Common myeloid progenitor, CD34-positive (primary cell): ENCODE results near the gene IFNGR2.
A peak's percentile ranks its signal among the peaks of the same experiment; 100 is the strongest.
"Not testable (repeated sequence)": the region's sequence is repeated elsewhere in the genome, so short reads cannot be mapped to it uniquely, and the experiment has no call there.

Experiments used
- CTCF ChIA-PET: fragments of 350-600 bp; sonication (Branson Sonifier 250); formaldehyde crosslinking; loops from one replicate; lab custom pipeline; 2021; ENCODE audit warnings: antibody characterized with exemption; lab: Charles Lee
- POLR2A ChIA-PET: fragments of 350-600 bp; sonication (Branson Sonifier 250); formaldehyde crosslinking; loops from one replicate; lab custom pipeline; 2021; ENCODE audit warnings: antibody characterized with exemption; lab: Charles Lee
- DNase-seq, 3 donors: peaks; one replicate each; pipeline versions ENCODE4 v3.0.0 to v3.0.0-alpha.2; 2013
- H3K27ac ChIP-seq, 2 experiments: 1 replicate in 1 of 2; 2 replicates in 1 of 2; pipeline ENCODE4 v1.7.0; 2013; ENCODE audit warnings: inconsistent platforms in 2 of 2, low read length in 2 of 2, mild to moderate bottlenecking in 2 of 2, low read depth in 1 of 2, moderate library complexity in 1 of 2; ENCODE audit not compliant: severe bottlenecking in 2 of 2, insufficient read depth in 1 of 2, poor library complexity in 1 of 2
- H3K27me3 ChIP-seq, 5 experiments: replicated peaks in 2 of 5; 1 replicate in 3 of 5; 2 replicates in 2 of 5; pipeline versions ENCODE4 v1.6.1 to v1.7.0; 2013; ENCODE audit warnings: low read length in 4 of 5, mild to moderate bottlenecking in 2 of 5, moderate library complexity in 2 of 5, inconsistent platforms in 1 of 5; ENCODE audit not compliant: insufficient read depth in 5 of 5, control insufficient read depth in 4 of 5
- H3K36me3 ChIP-seq, 4 experiments: 1 replicate in 2 of 4; 2 replicates in 2 of 4; pipeline versions ENCODE4 v1.6.1 to v1.7.0; 2013; ENCODE audit warnings: low read length in 3 of 4, control low read depth in 1 of 4, mild to moderate bottlenecking in 1 of 4; ENCODE audit not compliant: control insufficient read depth in 4 of 4, insufficient read depth in 4 of 4
- H3K4me1 ChIP-seq, 4 experiments: 1 replicate in 3 of 4; 2 replicates in 1 of 4; pipeline versions ENCODE4 v1.6.1 to v1.7.1; 2013; ENCODE audit warnings: low read length in 3 of 4, mild to moderate bottlenecking in 3 of 4, control low read depth in 1 of 4, inconsistent platforms in 1 of 4, moderate library complexity in 1 of 4; ENCODE audit not compliant: control insufficient read depth in 4 of 4, insufficient read depth in 4 of 4; ENCODE audit errors: control extremely low read depth in 1 of 4
- H3K4me3 ChIP-seq, 7 experiments: 1 replicate in 4 of 7; 2 replicates in 3 of 7; pipeline versions ENCODE4 v1.5.1 to v1.7.0; 2013; ENCODE audit warnings: mild to moderate bottlenecking in 7 of 7, low read length in 6 of 7, moderate library complexity in 6 of 7, inconsistent platforms in 2 of 7, low read depth in 2 of 7, control low read depth in 1 of 7; ENCODE audit not compliant: insufficient read depth in 4 of 7, control insufficient read depth in 1 of 7; ENCODE audit errors: extremely low read depth in 1 of 7
- H3K9me3 ChIP-seq, 5 experiments: 1 replicate in 4 of 5; 2 replicates in 1 of 5; pipeline versions ENCODE4 v1.6.1 to v1.7.1; 2013; ENCODE audit warnings: low read length in 4 of 5, mild to moderate bottlenecking in 2 of 5, inconsistent platforms in 1 of 5, low read depth in 1 of 5, moderate library complexity in 1 of 5; ENCODE audit not compliant: control insufficient read depth in 4 of 5, insufficient read depth in 2 of 5; ENCODE audit errors: control extremely low read depth in 1 of 5
- WGBS: methylation state at CpG from one replicate; pipeline ENCODE4 v1.1.5; 2013; ENCODE audit not compliant: insufficient coverage; 5-methylcytosine and 5-hydroxymethylcytosine counted together

The IFNGR2 gene

GRCh38 chr21:33381381-33381780, 21.8 kb upstream of the IFNGR2 start:
- H3K4me3 ChIP-seq, H3K27ac ChIP-seq, H3K27me3 ChIP-seq, DNase-seq, H3K36me3 ChIP-seq, H3K9me3 ChIP-seq: not testable (repeated sequence)
- ChIA-PET POLR2A (interaction anchor here (1.4 kb wide), 1 partner anchor 99 kb away, joined by 4 read pairs; the partner anchor contains the start of gene TMEM50B), CTCF (interaction anchor here (1.3 to 4.5 kb wide), 4 partner anchors 8 to 63 kb away, joined by 3 to 25 read pairs (median 3); no protein-coding TSS in a partner anchor)
- H3K4me1 ChIP-seq: peaks cover 10 to 55% (median 41%) of the 10 kb centered on the region in 4 experiments
- 91% methylated on average over 6 of the region's 6 CpGs for WGBS

GRCh38 chr21:33383056-33383888, 19.9 kb upstream of the IFNGR2 start:
- no peaks in the 10 kb centered on the region for H3K36me3 ChIP-seq
- peak overlapping the region; percentile 25 to 62 for H3K27ac ChIP-seq
- ChIA-PET CTCF (interaction anchor here (0.8 to 1.2 kb wide), 3 partner anchors 9 to 22 kb away, joined by 3 to 6 read pairs (median 4); no protein-coding TSS in a partner anchor), POLR2A (interaction anchor here (0.8 to 1.4 kb wide), 2 partner anchors 17 to 21 kb away, joined by 3 to 4 read pairs; no protein-coding TSS in a partner anchor)
- H3K9me3 ChIP-seq: no peaks in the 10 kb centered on the region
- H3K27me3 ChIP-seq: no peaks in the 10 kb centered on the region
- H3K4me3 ChIP-seq: peak overlapping the region; percentile 21 to 74 (median 62)
- 1% methylated on average over 16 of the region's 20 CpGs for WGBS
- H3K4me1 ChIP-seq: peaks cover 12 to 60% (median 41%) of the 10 kb centered on the region in 4 experiments
- peak in 2 of 3 donors; percentile 73 to 77 for DNase-seq

- Histone ChIP-seq H3K4me1 (peaks cover 10 to 55% (median 36%) of the 10 kb centered on the region in 4 experiments), H3K36me3 (no peaks in the 10 kb centered on the region), H3K9me3 (no peaks in the 10 kb centered on the region), H3K4me3 (no peak overlapping the region), H3K27ac (no peak overlapping the region), H3K27me3 (no peaks in the 10 kb centered on the region)
- DNase-seq: no peak
- POLR2A ChIA-PET: no interaction called here
- CTCF ChIA-PET: interaction anchor here (0.6 to 3.6 kb wide), 8 partner anchors 10 to 85 kb away, joined by 3 to 12 read pairs (median 6); no protein-coding TSS in a partner anchor
- WGBS: 95% methylated on average over 12 of the region's 17 CpGs
These were observed 18.3 kb upstream of the IFNGR2 start for GRCh38 chr21:33384841-33385331.

- CTCF ChIA-PET: interaction anchor here (0.8 to 3.6 kb wide), 9 partner anchors 9 to 55 kb away, joined by 3 to 12 read pairs (median 6); no protein-coding TSS in a partner anchor
- no peak for DNase-seq
- POLR2A ChIA-PET: no interaction called here
- H3K9me3 ChIP-seq: no peaks in the 10 kb centered on the region
- H3K27me3 ChIP-seq: no peaks in the 10 kb centered on the region
- H3K27ac ChIP-seq: no peak overlapping the region
- H3K4me1 ChIP-seq: peaks cover 12 to 44% (median 22%) of the 10 kb centered on the region in 4 experiments
- H3K4me3 ChIP-seq: no peak overlapping the region
- WGBS: 88% methylated on average over 3 of the region's 6 CpGs
- no peaks in the 10 kb centered on the region for H3K36me3 ChIP-seq
These were observed 16.9 kb upstream of the IFNGR2 start for GRCh38 chr21:33386222-33386784.

- ChIA-PET POLR2A (interaction anchor here (0.5 kb wide), 1 partner anchor 235 kb away, joined by 3 read pairs; no protein-coding TSS in a partner anchor), CTCF (interaction anchor here (0.7 to 3.6 kb wide), 5 partner anchors 8 to 56 kb away, joined by 3 to 12 read pairs (median 3); no protein-coding TSS in a partner anchor)
- Histone ChIP-seq H3K27ac (no peak overlapping the region), H3K36me3 (no peaks in the 10 kb centered on the region), H3K9me3 (no peaks in the 10 kb centered on the region), H3K4me3 (no peak overlapping the region), H3K27me3 (no peaks in the 10 kb centered on the region), H3K4me1 (peaks cover 12 to 36% (median 16%) of the 10 kb centered on the region in 4 experiments)
- 96% methylated on average over 4 of the region's 6 CpGs for WGBS
- DNase-seq: no peak
These were observed 15.9 kb upstream of the IFNGR2 start for GRCh38 chr21:33387294-33387693.

GRCh38 chr21:33388188-33388587, 15.0 kb upstream of the IFNGR2 start:
- H3K27me3 ChIP-seq: no peaks in the 10 kb centered on the region
- H3K27ac ChIP-seq: no peak overlapping the region
- no peaks in the 10 kb centered on the region for H3K36me3 ChIP-seq
- peak in 2 of 3 donors; percentile 46 to 56 for DNase-seq
- no peak overlapping the region for H3K4me3 ChIP-seq
- WGBS: 100% methylated on average over 1 of the region's 4 CpGs
- H3K4me1 ChIP-seq: peaks cover 7 to 29% (median 9%) of the 10 kb centered on the region in 4 experiments
- no peaks in the 10 kb centered on the region for H3K9me3 ChIP-seq
- POLR2A ChIA-PET: interaction anchor here (0.6 kb wide), 1 partner anchor 27 kb away, joined by 3 read pairs; no protein-coding TSS in a partner anchor
- CTCF ChIA-PET: interaction anchor here (0.7 to 2.9 kb wide), 3 partner anchors 26 to 561 kb away, joined by 3 to 9 read pairs (median 3); no protein-coding TSS in a partner anchor
